ENCODE data around the gene LASP1. TPM values are rescaled to one million over a fixed set of nuclear protein-coding genes. Genes with fewer than 3 reads are reported as not detected.

Gene LASP1
- total and polyA plus RNA-seq, 3 donors from 2014 or later = 58.2 to 83.2 (median 60.3) TPM

GRCh38 chr17:38874505-38875400 is 4.9 kb downstream of the LASP1 start:
- DNase-seq = no peak
- no peaks in the 10 kb centered on the region for H3K27me3 ChIP-seq
- WGBS, 2 donors = 47 to 53% methylated on average over 9 to 10 of the region's 10 CpGs

GRCh38 chr17:38875477-38876075 is 5.7 kb downstream of the LASP1 start:
- no peak overlapping the region for H3K27ac ChIP-seq
- DNase-seq = no peak
- H3K27me3 ChIP-seq = no peaks in the 10 kb centered on the region
- no peak overlapping the region for H3K4me3 ChIP-seq
- TF ChIP-seq POLR2A (IDR thresholded peaks at IDR 0.05) = no peak
- no peak for TF ChIP-seq CTCF (IDR thresholded peaks at IDR 0.05)
- WGBS, 2 donors = 66 to 77% methylated on average over 5 of the region's 5 CpGs
- no peaks in the 10 kb centered on the region for H3K36me3 ChIP-seq (ENCODE audit: low read depth, missing control alignments)
- H3K9me3 ChIP-seq = no peaks in the 10 kb centered on the region
- intact Hi-C loops (cut with DNase I; ENCODE audit: low total_unique reads) = no loop called here
- peaks cover 47% of the 10 kb centered on the region for H3K4me1 ChIP-seq

More at GRCh38 chr17:38874505-38875400, 4.9 kb downstream of the LASP1 start:
- no peaks in the 10 kb centered on the region for H3K36me3 ChIP-seq (ENCODE audit: low read depth, missing control alignments)
- intact Hi-C loops (cut with DNase I; ENCODE audit: low total_unique reads) = no loop called here
- TF ChIP-seq POLR2A (IDR thresholded peaks at IDR 0.05) = no peak
- TF ChIP-seq CTCF (IDR thresholded peaks at IDR 0.05) = no peak
- no peak overlapping the region for H3K4me3 ChIP-seq
- no peaks in the 10 kb centered on the region for H3K9me3 ChIP-seq
- H3K4me1 ChIP-seq = peaks cover 39% of the 10 kb centered on the region
- no peak overlapping the region for H3K27ac ChIP-seq

GRCh38 chr17:38877130-38877851 is 7.4 kb downstream of the LASP1 start:
- WGBS, 2 donors = 90 to 100% methylated on average over 2 to 7 of the region's 7 CpGs
- TF ChIP-seq CTCF (IDR thresholded peaks at IDR 0.05) (no peak), POLR2A (IDR thresholded peaks at IDR 0.05) (no peak)
- Histone ChIP-seq H3K4me1 (peaks cover 60% of the 10 kb centered on the region), H3K4me3 (no peak overlapping the region), H3K9me3 (no peaks in the 10 kb centered on the region), H3K27ac (no peak overlapping the region), H3K36me3 (ENCODE audit: low read depth, missing control alignments) (no peaks in the 10 kb centered on the region), H3K27me3 (no peaks in the 10 kb centered on the region)
- intact Hi-C loops (cut with DNase I; ENCODE audit: low total_unique reads) = no loop called here
- DNase-seq = no peak

- intact Hi-C loops (cut with DNase I; ENCODE audit: low total_unique reads) = no loop called here
- H3K4me3 ChIP-seq = no peak overlapping the region
- peak; percentile 50 for DNase-seq
- no peak for TF ChIP-seq POLR2A (IDR thresholded peaks at IDR 0.05)
- TF ChIP-seq CTCF (IDR thresholded peaks at IDR 0.05) = no peak
- peak overlapping the region; percentile 1 to 62 for H3K27ac ChIP-seq
- peaks cover 59% of the 10 kb centered on the region for H3K4me1 ChIP-seq
- no peaks in the 10 kb centered on the region for H3K9me3 ChIP-seq
- H3K27me3 ChIP-seq = no peaks in the 10 kb centered on the region
- H3K36me3 ChIP-seq (ENCODE audit: low read depth, missing control alignments) = no peaks in the 10 kb centered on the region
- 14 to 37% methylated on average over 6 of the region's 6 CpGs for WGBS, 2 donors
Measured at GRCh38 chr17:38879878-38880665, 10.2 kb downstream of the LASP1 start.
